Ovary (tissue), 3 donors: ENCODE measurements around the gene TRRAP.

ENCODE experiments used
- CTCF ChIP-seq, 3 donors: fragments of 450-650 bp in 2 of 3; fragments of 200-600 bp in 1 of 3; IDR thresholded peaks; one replicate each; pipeline versions ENCODE4 v1.5.1 to v1.8.0; 2016 to 2022; ENCODE audit warnings: antibody characterized with exemption in 3 of 3, mild to moderate bottlenecking in 1 of 3
- EP300 ChIP-seq: sonication (generic); formaldehyde crosslinking; IDR thresholded peaks from one replicate; pipeline ENCODE4 v1.6.1; 2017; ENCODE audit warnings: antibody characterized with exemption
- POLR2A ChIP-seq: fragments of 450-650 bp; IDR thresholded peaks from one replicate; pipeline ENCODE4 v1.6.1; 2017; ENCODE audit warnings: antibody characterized with exemption, mild to moderate bottlenecking, moderate library complexity
- donor health status: DM: no; HTN: no; CAD: no.

- TF ChIP-seq CTCF (IDR thresholded peaks at IDR 0.05): no peak
- TF ChIP-seq EP300: no peak
- no peak for TF ChIP-seq POLR2A
These were observed 78.1 kb downstream of the TRRAP start for GRCh38 chr7:98956469-98956868.
